Gastrocnemius medialis (tissue), 4 donors: ENCODE measurements around the gene GGA1.

ENCODE experiments used
- CTCF ChIP-seq, 5 experiments: fragments of 450-650 bp in 3 of 5; fragments of 200-600 bp in 2 of 5; sonication (generic) in 2 of 5; IDR thresholded peaks in 4 of 5; conservative IDR thresholded peaks in 1 of 5; 1 replicate in 4 of 5; 2 replicates in 1 of 5; pipeline ENCODE4 v1.5.1; 2016 to 2019; ENCODE audit warnings: antibody characterized with exemption in 5 of 5, mild to moderate bottlenecking in 3 of 5, moderate library complexity in 3 of 5
- POLR2A ChIP-seq, 2 donors: fragments of 450-650 bp; IDR thresholded peaks; one replicate each; pipeline ENCODE4 v1.6.1; 2017; ENCODE audit warnings: antibody characterized with exemption in 2 of 2, mild to moderate bottlenecking in 2 of 2, moderate library complexity in 2 of 2

DNA sequence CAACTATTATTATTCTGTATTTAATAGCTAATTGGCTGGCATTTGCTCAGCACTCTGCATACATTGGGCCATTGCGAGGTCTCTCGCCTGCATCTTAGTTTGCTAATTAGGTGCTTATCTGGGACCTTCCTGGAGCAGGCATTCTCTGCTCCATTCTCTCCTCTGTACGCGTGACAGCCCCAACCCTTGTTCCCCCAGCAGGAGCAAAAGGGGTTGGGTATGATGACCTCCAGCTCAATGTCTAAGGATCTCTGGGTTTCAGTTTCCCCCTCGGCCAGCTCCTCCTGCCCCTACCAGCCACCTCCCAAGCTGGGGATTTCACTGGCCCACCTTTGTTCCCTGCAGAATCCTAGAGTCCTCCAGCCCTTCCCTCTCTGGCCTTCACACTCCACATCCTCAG lies 19.0 kb upstream of the GGA1 start:
- TF ChIP-seq CTCF (IDR thresholded peaks at IDR 0.05 in 4 of 5, conservative IDR thresholded peaks at IDR 0.05 in 1 of 5) (no peak), POLR2A (IDR thresholded peaks at IDR 0.05) (no peak)
